DND-41 (cell line): ENCODE results near the gene GNAI2.

Experiments used
- ATAC-seq: fragments of 200-7000 bp; cut with Tn5 transposase; 3 replicates; pipeline ENCODE4 v1.9.1; 2021; ENCODE audit warnings: low read depth; ENCODE audit not compliant: insufficient read depth
- DNase-seq: peaks from one replicate; pipeline ENCODE4 v3.0.0-alpha.2; 2020
- H2AFZ ChIP-seq: 2 replicates; pipeline ENCODE4 v1.6.0; 2012; ENCODE audit warnings: low read depth, low read length
- H3K27ac ChIP-seq: 2 replicates; pipeline ENCODE4 v1.5.1; 2012; ENCODE audit warnings: low read length, inconsistent platforms
- H3K27me3 ChIP-seq: fragments of 200-600 bp; sonication (generic); 2 replicates; pipeline ENCODE4 v1.6.0; 2012; ENCODE audit warnings: low read length, mild to moderate bottlenecking, inconsistent platforms; ENCODE audit not compliant: insufficient read depth, poor library complexity
- H3K36me3 ChIP-seq: 2 replicates; pipeline ENCODE4 v1.5.1; 2012; ENCODE audit warnings: low read length, inconsistent platforms; ENCODE audit not compliant: insufficient read depth
- H3K4me1 ChIP-seq: 2 replicates; pipeline ENCODE4 v1.5.1; 2012; ENCODE audit warnings: mild to moderate bottlenecking, low read length; ENCODE audit not compliant: insufficient read depth
- H3K4me2 ChIP-seq: 2 replicates; pipeline ENCODE4 v1.6.0; 2012; ENCODE audit warnings: mild to moderate bottlenecking, moderate library complexity, low read length, inconsistent platforms; ENCODE audit not compliant: insufficient read depth
- H3K4me3 ChIP-seq, 2 experiments: fragments of 200-600 bp in 1 of 2; shearing (Covaris generic) in 1 of 2; 2 replicates each; pipeline ENCODE4 v1.5.1; 2012 to 2016; ENCODE audit warnings: inconsistent platforms in 2 of 2, low read length in 2 of 2, mild to moderate bottlenecking in 2 of 2, low read depth in 1 of 2, moderate library complexity in 1 of 2
- H3K79me2 ChIP-seq: 2 replicates; pipeline ENCODE4 v1.6.0; 2012; ENCODE audit warnings: low read length, inconsistent platforms; ENCODE audit not compliant: insufficient read depth
- H3K9ac ChIP-seq: 2 replicates; pipeline ENCODE4 v1.6.0; 2012; ENCODE audit warnings: low read depth, mild to moderate bottlenecking, inconsistent platforms, low read length, moderate library complexity
- H3K9me3 ChIP-seq: 2 replicates; pipeline ENCODE4 v1.5.1; 2012; ENCODE audit warnings: low read length, moderate library complexity, mild to moderate bottlenecking, inconsistent platforms; ENCODE audit not compliant: insufficient read depth, severe bottlenecking
- H4K20me1 ChIP-seq: 2 replicates; pipeline ENCODE4 v1.6.0; 2012; ENCODE audit warnings: low read length; ENCODE audit not compliant: insufficient read depth
- EZH2 ChIP-seq: IDR thresholded peaks from 3 replicates; pipeline ENCODE4 v1.6.1; 2012; ENCODE audit warnings: borderline replicate concordance, low read depth, mild to moderate bottlenecking, moderate library complexity, low read length, inconsistent platforms; ENCODE audit not compliant: severe bottlenecking
- TF ChIP-seq, protein P1 (sequence below): IDR thresholded peaks from 2 replicates; pipeline ENCODE4 v1.5.1; 2012; ENCODE audit warnings: borderline replicate concordance, low read length, moderate library complexity, mild to moderate bottlenecking; ENCODE audit not compliant: poor library complexity, severe bottlenecking; ENCODE audit errors: extremely low read depth

The GNAI2 gene

DNA sequence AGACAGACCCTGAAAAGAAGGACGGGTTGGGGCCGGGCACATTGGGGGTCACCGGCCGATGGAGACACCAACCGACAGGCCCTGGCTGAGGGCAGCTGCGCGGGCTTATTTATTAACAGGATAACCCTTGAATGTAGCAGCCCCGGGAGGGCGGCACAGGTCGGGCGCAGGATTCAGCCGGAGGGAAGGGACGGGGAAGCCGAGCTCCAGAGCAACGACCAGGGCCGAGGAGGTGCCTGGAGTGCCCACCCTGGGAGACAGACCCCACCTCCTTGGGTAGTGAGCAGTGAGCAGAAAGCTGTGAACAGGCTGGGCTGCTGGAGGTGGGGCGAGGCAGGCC lies 40.7 kb downstream of the GNAI2 start:
- Histone ChIP-seq H3K9me3 (no peaks in the 10 kb centered on the region), H3K9ac (no peak overlapping the region), H3K27me3 (peaks cover 24% of the 10 kb centered on the region), H3K4me3 (no peak overlapping the region), H3K27ac (no peak overlapping the region), H4K20me1 (no peaks in the 10 kb centered on the region), H3K4me1 (peaks cover 8% of the 10 kb centered on the region), H3K4me2 (no peak overlapping the region), H3K79me2 (no peaks in the 10 kb centered on the region), H3K36me3 (no peaks in the 10 kb centered on the region), H2AFZ (no peak overlapping the region)
- TF ChIP-seq, protein P1, sequence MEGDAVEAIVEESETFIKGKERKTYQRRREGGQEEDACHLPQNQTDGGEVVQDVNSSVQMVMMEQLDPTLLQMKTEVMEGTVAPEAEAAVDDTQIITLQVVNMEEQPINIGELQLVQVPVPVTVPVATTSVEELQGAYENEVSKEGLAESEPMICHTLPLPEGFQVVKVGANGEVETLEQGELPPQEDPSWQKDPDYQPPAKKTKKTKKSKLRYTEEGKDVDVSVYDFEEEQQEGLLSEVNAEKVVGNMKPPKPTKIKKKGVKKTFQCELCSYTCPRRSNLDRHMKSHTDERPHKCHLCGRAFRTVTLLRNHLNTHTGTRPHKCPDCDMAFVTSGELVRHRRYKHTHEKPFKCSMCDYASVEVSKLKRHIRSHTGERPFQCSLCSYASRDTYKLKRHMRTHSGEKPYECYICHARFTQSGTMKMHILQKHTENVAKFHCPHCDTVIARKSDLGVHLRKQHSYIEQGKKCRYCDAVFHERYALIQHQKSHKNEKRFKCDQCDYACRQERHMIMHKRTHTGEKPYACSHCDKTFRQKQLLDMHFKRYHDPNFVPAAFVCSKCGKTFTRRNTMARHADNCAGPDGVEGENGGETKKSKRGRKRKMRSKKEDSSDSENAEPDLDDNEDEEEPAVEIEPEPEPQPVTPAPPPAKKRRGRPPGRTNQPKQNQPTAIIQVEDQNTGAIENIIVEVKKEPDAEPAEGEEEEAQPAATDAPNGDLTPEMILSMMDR, result no peak
- TF ChIP-seq EZH2, result no peak
- no peak for ATAC-seq
- DNase-seq, result no peak

DNA sequence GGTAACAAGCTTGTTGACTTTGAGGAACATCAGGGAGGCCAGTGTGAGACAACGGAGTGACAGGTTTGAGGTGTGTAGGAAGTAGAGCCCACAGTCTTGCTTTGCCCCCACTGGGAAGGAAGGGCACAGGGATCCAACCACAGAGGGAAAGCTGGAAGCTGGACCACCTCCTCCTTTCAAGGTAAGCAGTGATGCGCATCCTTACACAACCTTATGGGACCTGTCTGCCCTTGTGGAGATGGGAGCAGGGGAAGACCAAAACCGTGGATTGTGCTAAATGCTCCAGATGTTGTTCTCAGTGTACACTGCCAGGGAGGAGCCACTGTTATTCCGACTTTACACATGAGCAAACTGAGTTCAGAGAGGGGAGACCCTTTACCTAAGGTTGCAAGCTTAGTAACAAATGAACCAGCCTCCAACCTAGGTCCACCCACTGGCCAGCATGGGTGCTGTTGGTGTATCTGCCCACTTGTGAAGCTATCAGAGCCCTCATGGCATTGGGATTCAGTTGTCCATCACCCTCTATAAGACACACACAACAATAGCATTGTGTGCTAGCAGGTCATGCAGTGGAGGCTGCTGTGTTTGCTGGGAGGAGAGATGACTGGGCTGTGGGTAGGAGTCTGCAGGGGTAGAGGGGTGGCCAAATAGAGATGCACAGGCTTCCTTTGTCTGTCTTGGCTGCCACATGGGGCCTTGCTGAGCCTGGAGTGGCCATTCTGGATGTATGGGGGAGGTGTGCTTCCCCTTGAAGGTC lies 42.3 kb downstream of the GNAI2 start:
- no peak overlapping the region for H3K9ac ChIP-seq
- peaks cover under 1% of the 10 kb centered on the region; the same call in 1 of the 2 replicates for H3K4me1 ChIP-seq
- H3K4me3 ChIP-seq, result no peak overlapping the region
- no peaks in the 10 kb centered on the region for H3K79me2 ChIP-seq
- no peaks in the 10 kb centered on the region for H3K9me3 ChIP-seq
- H3K27ac ChIP-seq, result no peak overlapping the region
- H3K4me2 ChIP-seq, result no peak overlapping the region
- H4K20me1 ChIP-seq, result no peaks in the 10 kb centered on the region
- ATAC-seq (no peak), DNase-seq (no peak)
- TF ChIP-seq, protein P1, result no peak
- TF ChIP-seq EZH2, result no peak
- H2AFZ ChIP-seq, result no peak overlapping the region
- H3K36me3 ChIP-seq, result no peaks in the 10 kb centered on the region
- peaks cover 24% of the 10 kb centered on the region for H3K27me3 ChIP-seq

DNA sequence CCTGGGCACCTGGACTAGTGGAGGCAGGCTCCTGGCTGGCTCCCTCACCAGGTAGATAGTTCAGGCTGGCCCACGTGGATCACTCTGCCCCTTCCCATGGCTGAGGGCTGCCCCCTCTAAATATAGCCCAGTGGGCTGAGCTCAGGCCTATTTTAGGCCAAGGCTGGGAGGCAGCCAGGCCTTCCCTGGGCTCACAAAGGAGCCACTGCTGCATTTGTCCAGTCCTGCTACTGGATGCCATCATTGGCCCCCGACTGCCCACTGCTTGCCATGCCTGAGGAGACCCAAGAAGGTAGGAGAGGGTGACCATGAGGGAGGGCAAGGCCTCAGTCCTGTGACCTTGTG lies 42.8 kb downstream of the GNAI2 start, which contains the start of gene LSMEM2:
Gene LSMEM2, plus strand, starts transcription at position 208 of the 345 bp plus-strand sequence. Its CDS starts 27 bp downstream, at position 235.
- TF ChIP-seq, protein P1, result no peak
- TF ChIP-seq EZH2, result no peak
- Histone ChIP-seq H3K4me1 (no peaks in the 10 kb centered on the region), H3K27me3 (peaks cover 24% of the 10 kb centered on the region), H3K36me3 (no peaks in the 10 kb centered on the region), H3K79me2 (no peaks in the 10 kb centered on the region), H3K9ac (no peak within 1 kb of the TSS), H4K20me1 (no peaks in the 10 kb centered on the region), H3K4me3 (no peak within 1 kb of the TSS), H3K9me3 (no peaks in the 10 kb centered on the region), H2AFZ (no peak within 1 kb of the TSS), H3K4me2 (no peak within 1 kb of the TSS), H3K27ac (no peak within 1 kb of the TSS)
- no peak for ATAC-seq
- DNase-seq, result no peak
